AG04449 (cell line): ENCODE data around the gene TRMT61A.

Experiments used
- CTCF ChIA-PET: fragments of 350-600 bp; formaldehyde crosslinking; extraction: SDS; loops from one replicate; lab custom pipeline; 2021; ENCODE audit warnings: antibody characterized with exemption; lab: Yijun Ruan, JAX
- POLR2A ChIA-PET: fragments of 400-600, 350-600 bp; formaldehyde crosslinking; extraction: SDS; loops from one replicate; lab custom pipeline; 2020; ENCODE audit warnings: antibody characterized with exemption, inconsistent platforms; lab: Yijun Ruan, JAX
- DNase-seq: peaks from one replicate; pipeline ENCODE4 v3.0.0-alpha.2; 2010; ENCODE audit warnings: low read depth, low spot score
- H3K4me3 ChIP-seq: 2 replicates; pipeline ENCODE4 v1.5.1; 2011; ENCODE audit warnings: low read depth, mild to moderate bottlenecking, control low read depth, low read length
- TF ChIP-seq, protein P1 (sequence below): IDR thresholded peaks from one replicate; pipeline ENCODE4 v1.5.1; 2011; ENCODE audit warnings: mild to moderate bottlenecking, moderate library complexity, low read length, control low read depth, inconsistent platforms; ENCODE audit not compliant: insufficient read depth; ENCODE audit errors: missing control alignments

Gene TRMT61A

DNA sequence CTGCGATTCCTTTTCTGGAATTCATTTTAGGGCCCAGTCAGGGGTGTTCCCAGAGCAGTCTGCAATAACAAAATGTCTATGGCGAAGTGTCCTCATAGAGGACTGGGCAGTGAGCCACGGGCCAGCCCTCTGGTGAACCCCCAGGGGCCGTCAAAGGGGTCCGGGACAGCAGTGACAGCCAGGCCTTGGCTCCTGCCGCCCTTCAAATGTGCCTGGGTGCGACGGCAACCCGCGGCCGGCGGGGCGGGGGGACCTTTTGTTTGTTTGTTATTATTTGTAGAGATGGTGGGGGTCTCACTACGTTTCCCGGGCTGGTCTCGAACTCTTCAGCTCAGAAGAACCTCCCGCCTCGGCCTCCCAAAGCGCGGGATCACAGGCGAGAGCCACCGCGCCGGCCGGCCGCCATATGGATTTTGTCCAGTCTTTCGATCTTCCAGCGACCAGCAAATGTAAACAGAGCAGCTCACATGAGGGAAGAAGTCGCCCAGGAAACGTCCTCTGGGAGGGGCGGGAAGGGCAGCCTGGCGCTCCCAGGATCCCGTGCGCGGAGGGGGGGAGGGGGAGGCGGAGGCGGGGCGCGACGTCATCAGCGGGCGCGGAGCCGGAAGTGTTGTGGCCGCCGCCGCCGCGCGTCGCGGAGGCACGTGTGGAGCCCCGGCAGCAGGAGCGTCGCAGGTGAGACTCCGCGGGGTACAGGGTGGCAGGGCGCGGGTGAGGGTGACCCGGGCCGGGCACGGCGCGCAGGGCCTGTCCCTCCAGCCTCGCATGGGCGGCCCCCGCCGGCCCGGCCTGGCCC is at the start of gene TRMT61A:
Gene TRMT61A, plus strand, starts transcription at position 610 of the 796 bp plus-strand sequence. CDS start 783 bp downstream, outside the sequence.
- CTCF ChIA-PET, result interaction anchor here (0.9 to 7.3 kb wide), 8 partner anchors 10 to 37 kb away, joined by 3 to 89 read pairs (median 8); no protein-coding TSS in a partner anchor
- TF ChIP-seq, protein P1, sequence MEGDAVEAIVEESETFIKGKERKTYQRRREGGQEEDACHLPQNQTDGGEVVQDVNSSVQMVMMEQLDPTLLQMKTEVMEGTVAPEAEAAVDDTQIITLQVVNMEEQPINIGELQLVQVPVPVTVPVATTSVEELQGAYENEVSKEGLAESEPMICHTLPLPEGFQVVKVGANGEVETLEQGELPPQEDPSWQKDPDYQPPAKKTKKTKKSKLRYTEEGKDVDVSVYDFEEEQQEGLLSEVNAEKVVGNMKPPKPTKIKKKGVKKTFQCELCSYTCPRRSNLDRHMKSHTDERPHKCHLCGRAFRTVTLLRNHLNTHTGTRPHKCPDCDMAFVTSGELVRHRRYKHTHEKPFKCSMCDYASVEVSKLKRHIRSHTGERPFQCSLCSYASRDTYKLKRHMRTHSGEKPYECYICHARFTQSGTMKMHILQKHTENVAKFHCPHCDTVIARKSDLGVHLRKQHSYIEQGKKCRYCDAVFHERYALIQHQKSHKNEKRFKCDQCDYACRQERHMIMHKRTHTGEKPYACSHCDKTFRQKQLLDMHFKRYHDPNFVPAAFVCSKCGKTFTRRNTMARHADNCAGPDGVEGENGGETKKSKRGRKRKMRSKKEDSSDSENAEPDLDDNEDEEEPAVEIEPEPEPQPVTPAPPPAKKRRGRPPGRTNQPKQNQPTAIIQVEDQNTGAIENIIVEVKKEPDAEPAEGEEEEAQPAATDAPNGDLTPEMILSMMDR, result no peak
- peak within 1 kb of the TSS; percentile 93 for H3K4me3 ChIP-seq
- POLR2A ChIA-PET, result interaction anchor here (0.9 to 3.1 kb wide), 3 partner anchors 10 to 19 kb away, joined by 3 to 20 read pairs (median 4); no protein-coding TSS in a partner anchor
- no peak for DNase-seq

DNA sequence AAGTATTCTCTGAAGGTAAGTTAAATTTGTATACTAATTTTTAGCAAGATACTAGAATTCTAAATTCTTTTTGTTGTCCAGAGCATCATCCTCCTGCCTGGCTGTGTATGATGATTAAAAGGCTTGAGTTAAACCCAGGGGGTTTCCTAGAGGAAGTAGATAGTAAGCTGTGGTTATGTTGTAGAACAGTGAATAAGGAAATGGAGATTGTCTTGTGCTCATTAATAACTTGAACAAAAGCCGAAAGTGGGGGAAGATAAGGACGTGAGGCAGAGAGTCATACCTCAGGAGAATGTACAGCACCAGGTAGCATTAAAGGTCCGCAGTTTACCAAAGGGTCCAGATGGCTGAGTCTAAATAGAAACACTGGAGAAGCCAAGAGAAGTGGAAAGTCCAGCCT is 48.4 kb upstream of the TRMT61A start:
- no peak for DNase-seq
- H3K4me3 ChIP-seq, result no peak overlapping the region
- POLR2A ChIA-PET, result no interaction called here
- TF ChIP-seq, protein P1, result no peak
- CTCF ChIA-PET, result interaction anchor here (0.7 kb wide), 1 partner anchor 12 kb away, joined by 3 read pairs; no protein-coding TSS in a partner anchor

- H3K4me3 ChIP-seq, result no peak overlapping the region
- TF ChIP-seq, protein P1, result no peak
- ChIA-PET CTCF (interaction anchor here (0.9 to 1.7 kb wide), 6 partner anchors 10 to 89 kb away, joined by 3 to 5 read pairs (median 4); no protein-coding TSS in a partner anchor), POLR2A (no interaction called here)
- peak; percentile 21 for DNase-seq
Observed at GRCh38 chr14:103483600-103483999, 45.4 kb upstream of the TRMT61A start.

DNA sequence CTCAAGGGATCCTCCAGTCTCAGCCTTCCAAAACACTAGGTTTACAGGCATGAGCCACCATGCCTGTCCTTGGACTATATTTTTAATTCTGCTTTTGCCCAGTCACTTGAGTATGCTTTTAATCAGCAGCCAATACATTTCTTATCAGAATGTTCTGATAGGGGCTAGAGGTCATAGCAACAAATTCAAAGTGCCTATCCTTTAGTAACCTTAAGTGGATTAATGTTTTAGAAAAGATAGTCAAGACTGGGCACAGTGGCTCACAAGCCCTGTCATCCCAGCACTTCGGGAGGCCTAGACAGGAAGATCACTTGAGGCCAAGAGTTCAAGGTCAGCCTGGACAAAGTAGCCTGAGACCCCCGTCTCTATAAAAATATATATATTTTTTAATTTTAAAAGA is 43.5 kb upstream of the TRMT61A start:
- TF ChIP-seq, protein P1, result no peak
- H3K4me3 ChIP-seq, result no peak overlapping the region
- POLR2A ChIA-PET, result no interaction called here
- DNase-seq, result no peak
- CTCF ChIA-PET, result interaction anchor here (6.8 kb wide), 1 partner anchor 13 kb away, joined by 57 read pairs; no protein-coding TSS in a partner anchor

DNA sequence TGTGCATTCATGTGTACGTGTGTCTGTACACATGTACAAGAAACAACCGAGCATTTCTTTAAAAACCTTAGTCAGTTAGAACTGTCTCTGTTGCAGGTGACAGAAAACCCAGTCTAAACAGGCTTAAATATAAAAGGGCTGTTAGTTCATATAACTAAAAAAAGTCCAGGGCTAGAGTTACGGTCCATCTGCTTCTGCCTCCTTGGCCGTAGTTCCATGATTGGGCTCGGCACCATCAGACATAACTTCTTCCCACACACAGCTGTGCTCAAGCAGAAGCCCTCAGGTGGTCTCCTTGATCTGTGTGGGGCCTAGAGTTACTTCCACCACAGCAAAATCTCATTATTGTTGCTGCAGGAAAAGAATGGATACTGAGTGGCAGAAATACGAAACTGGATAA is 40.9 kb upstream of the TRMT61A start:
- TF ChIP-seq, protein P1, result no peak
- ChIA-PET CTCF (interaction anchor here (6.8 kb wide), 1 partner anchor 11 kb away, joined by 57 read pairs; no protein-coding TSS in a partner anchor), POLR2A (no interaction called here)
- H3K4me3 ChIP-seq, result no peak overlapping the region
- no peak for DNase-seq

DNA sequence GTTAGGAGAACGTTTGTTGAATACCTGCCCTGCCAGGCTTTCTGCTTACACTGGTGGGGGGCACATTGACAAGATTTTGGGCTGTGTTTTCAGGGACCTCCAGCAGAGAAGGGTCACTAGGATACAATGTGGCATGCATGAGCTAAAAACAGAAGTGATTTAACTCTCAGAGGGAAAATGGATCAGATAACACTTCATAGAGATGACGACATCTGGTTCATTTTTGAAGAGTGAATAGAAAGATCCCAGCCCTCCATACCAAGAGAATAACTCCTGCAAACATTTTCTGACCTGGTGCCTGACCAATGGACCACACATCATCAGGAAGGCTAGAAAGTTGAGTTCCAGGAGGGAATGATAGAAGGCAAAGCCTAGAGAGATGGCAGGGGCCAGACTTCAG is 40.0 kb upstream of the TRMT61A start:
- DNase-seq, result peak; percentile 26
- CTCF ChIA-PET, result interaction anchor here (1.0 to 6.8 kb wide), 4 partner anchors 10 to 98 kb away, joined by 3 to 57 read pairs (median 6); no protein-coding TSS in a partner anchor

More for the DNA sequence above, 40.0 kb upstream of the TRMT61A start:
- TF ChIP-seq, protein P1, result no peak
- POLR2A ChIA-PET, result no interaction called here
- H3K4me3 ChIP-seq, result no peak overlapping the region
